ENCODE measurements around the gene CDH23. TPM values are rescaled to one million over a fixed set of nuclear protein-coding genes. Genes with fewer than 3 reads are reported as not detected.

The CDH23 gene
- total RNA-seq, 1 experiment from 2014 or later: 2.9 TPM

DNA sequence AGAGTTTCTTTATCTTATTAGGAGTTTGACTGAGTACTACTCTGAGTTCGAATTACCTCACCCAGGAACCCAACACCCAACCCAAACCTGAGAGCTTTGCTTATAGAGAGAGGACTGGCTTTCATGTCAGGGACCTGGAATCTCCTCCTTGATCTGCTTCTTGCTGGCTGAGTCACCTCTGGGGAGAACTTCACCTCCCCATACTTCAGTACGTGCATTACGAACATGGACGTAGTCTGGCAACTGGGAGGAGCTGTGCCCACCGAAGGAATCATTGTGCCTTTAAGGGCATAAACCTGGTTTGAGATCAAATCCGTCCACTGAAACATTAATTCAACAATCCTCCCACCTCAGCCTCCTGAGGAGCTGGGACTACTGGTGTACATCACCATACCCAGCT is 466.5 kb downstream of the CDH23 start:
- Mint-ChIP-seq H3K9me3 (peaks cover under 1% of the 10 kb centered on the region), H3K4me3 (no peak overlapping the region), H3K27ac (no peak overlapping the region), H3K27me3 (ENCODE audit: low read depth) (no peaks in the 10 kb centered on the region), H3K36me3 (0 out of 2 replicates have a peak, but pooled peaks cover under 1% of the 10 kb centered on the region), H3K4me1 (peaks cover 14% of the 10 kb centered on the region)
- no peak for DNase-seq (ENCODE audit: low spot score)
- ATAC-seq: no peak
- ChIA-PET POLR2A (interaction anchor here (0.6 kb wide), 1 partner anchor 17 kb away, joined by 9 read pairs; no protein-coding TSS in a partner anchor), CTCF (no interaction called here)
- TF ChIP-seq, protein P1, sequence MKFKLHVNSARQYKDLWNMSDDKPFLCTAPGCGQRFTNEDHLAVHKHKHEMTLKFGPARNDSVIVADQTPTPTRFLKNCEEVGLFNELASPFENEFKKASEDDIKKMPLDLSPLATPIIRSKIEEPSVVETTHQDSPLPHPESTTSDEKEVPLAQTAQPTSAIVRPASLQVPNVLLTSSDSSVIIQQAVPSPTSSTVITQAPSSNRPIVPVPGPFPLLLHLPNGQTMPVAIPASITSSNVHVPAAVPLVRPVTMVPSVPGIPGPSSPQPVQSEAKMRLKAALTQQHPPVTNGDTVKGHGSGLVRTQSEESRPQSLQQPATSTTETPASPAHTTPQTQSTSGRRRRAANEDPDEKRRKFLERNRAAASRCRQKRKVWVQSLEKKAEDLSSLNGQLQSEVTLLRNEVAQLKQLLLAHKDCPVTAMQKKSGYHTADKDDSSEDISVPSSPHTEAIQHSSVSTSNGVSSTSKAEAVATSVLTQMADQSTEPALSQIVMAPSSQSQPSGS (CRISPR knock-in tag; IDR thresholded peaks at IDR 0.05; ENCODE audit: borderline replicate concordance, low read depth): no peak
- TF ChIP-seq ELF4 (CRISPR knock-in tag; IDR thresholded peaks at IDR 0.05; ENCODE audit: low read depth) (no peak), ZNF121 (CRISPR knock-in tag; IDR thresholded peaks at IDR 0.05) (no peak)

DNA sequence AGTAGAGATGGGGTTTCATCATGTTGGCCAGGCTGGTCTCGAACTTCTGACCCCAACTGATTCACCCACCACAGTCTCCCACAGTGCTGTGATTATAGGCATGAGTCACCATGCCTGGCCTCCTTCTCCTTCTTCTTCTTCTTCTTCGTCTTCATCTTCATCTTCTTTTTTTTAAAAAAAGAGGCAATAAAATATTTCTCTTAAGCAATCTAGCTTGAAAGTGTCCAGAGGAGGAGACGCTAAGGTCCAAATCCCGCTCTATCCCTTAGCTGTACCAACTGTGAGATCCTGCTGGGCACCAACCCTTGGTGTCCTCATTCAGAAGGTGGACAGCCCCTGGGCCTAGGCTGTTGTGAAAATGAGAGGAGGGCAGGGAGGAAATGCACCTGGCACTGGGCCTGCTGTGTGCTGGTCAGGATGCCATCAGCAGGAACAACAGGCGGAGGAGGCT is 468.2 kb downstream of the CDH23 start:
- DNase-seq (ENCODE audit: low spot score) (no peak), ATAC-seq (no peak)
- peaks cover 3% of the 10 kb centered on the region for H3K9me3 Mint-ChIP-seq
- ChIA-PET CTCF (interaction anchor here (0.6 to 1.3 kb wide), 3 partner anchors 29 to 184 kb away, joined by 3 to 5 read pairs (median 3); no protein-coding TSS in a partner anchor), POLR2A (no interaction called here)
- H3K27me3 Mint-ChIP-seq (ENCODE audit: low read depth): no peaks in the 10 kb centered on the region
- peaks cover 14% of the 10 kb centered on the region for H3K4me1 Mint-ChIP-seq
- peaks cover 4% of the 10 kb centered on the region; the same call in 1 of the 2 replicates for H3K36me3 Mint-ChIP-seq
- TF ChIP-seq ZNF232 (CRISPR knock-in tag; IDR thresholded peaks at IDR 0.05) (no peak), RORB (CRISPR knock-in tag; IDR thresholded peaks at IDR 0.05) (no peak), ZNF671 (CRISPR knock-in tag; IDR thresholded peaks at IDR 0.05) (no peak), ELF4 (CRISPR knock-in tag; IDR thresholded peaks at IDR 0.05; ENCODE audit: low read depth) (no peak), ZNF416 (CRISPR knock-in tag; IDR thresholded peaks at IDR 0.05) (no peak)
- H3K27ac Mint-ChIP-seq: no peak overlapping the region; the same call in 1 of the 2 replicates
- H3K4me3 Mint-ChIP-seq: no peak overlapping the region

Small RNAs within 50 kb of the gene (microRNA-seq; reads per million reads assigned to microRNA genes)
- gene MIR7152 (ENCODE audit: borderline number of aligned reads): not detected

Other genes with a start within 250 kb of the CDH23 start
- gene UNC5B, start 184.3 kb upstream of the CDH23 start, total RNA-seq (2021): 31.2 to 49.6 TPM (median 31.6 TPM) in 3 replicates
- gene SLC29A3, start 77.7 kb upstream of the CDH23 start, total RNA-seq (2021): 9.2 to 11.1 TPM (median 11.0 TPM) in 3 replicates

Measured in WTC11 (cell line).